Lung (tissue), 12 donors: ENCODE results near the gene DHX15. TPM values are rescaled to one million over a fixed set of nuclear protein-coding genes. Genes with fewer than 3 reads are reported as not detected.

Experiments
- ATAC-seq: fragments of 200-7000 bp; cut with Tn5 transposase; one replicate; pipeline ENCODE4 v1.9.1; 2020; ENCODE audit warnings: moderate number of reproducible peaks; ENCODE audit not compliant: insufficient read depth, low FRiP score
- DNase-seq, 3 donors: peaks; one replicate each; pipeline ENCODE4 v3.0.0-alpha.2; 2013 to 2017
- H3K27ac ChIP-seq, 2 donors: one replicate each; pipeline ENCODE4 v1.5.1; 2013; ENCODE audit warnings: mild to moderate bottlenecking in 2 of 2, moderate library complexity in 2 of 2, control low read depth in 1 of 2, inconsistent platforms in 1 of 2, low read depth in 1 of 2, low read length in 1 of 2
- H3K27me3 ChIP-seq, 3 donors: one replicate each; pipeline ENCODE4 v1.5.1; 2013; ENCODE audit warnings: low read length in 2 of 3; ENCODE audit not compliant: control insufficient read depth in 3 of 3, insufficient read depth in 3 of 3
- H3K36me3 ChIP-seq, 4 donors: one replicate each; pipeline ENCODE4 v1.5.1; 2013; ENCODE audit warnings: low read length in 4 of 4, mild to moderate bottlenecking in 1 of 4, moderate library complexity in 1 of 4; ENCODE audit not compliant: control insufficient read depth in 4 of 4, insufficient read depth in 4 of 4
- H3K4me1 ChIP-seq, 5 donors: one replicate each; pipeline ENCODE4 v1.5.1; 2013; ENCODE audit warnings: low read length in 5 of 5, mild to moderate bottlenecking in 2 of 5, moderate library complexity in 1 of 5; ENCODE audit not compliant: control insufficient read depth in 5 of 5, insufficient read depth in 5 of 5
- H3K4me3 ChIP-seq: one replicate; pipeline ENCODE4 v1.5.1; 2013; ENCODE audit warnings: mild to moderate bottlenecking, control low read depth, moderate library complexity
- H3K9ac ChIP-seq, 2 donors: one replicate each; pipeline ENCODE4 v1.5.1; 2013; ENCODE audit warnings: low read length in 2 of 2, control low read depth in 1 of 2; ENCODE audit not compliant: insufficient read depth in 1 of 2
- H3K9me3 ChIP-seq, 4 donors: one replicate each; pipeline ENCODE4 v1.5.1; 2013; ENCODE audit warnings: low read length in 3 of 4, mild to moderate bottlenecking in 1 of 4, moderate library complexity in 1 of 4; ENCODE audit not compliant: control insufficient read depth in 4 of 4, insufficient read depth in 3 of 4
- CTCF ChIP-seq: IDR thresholded peaks from 2 replicates; pipeline ENCODE4 v1.5.1; 2012; ENCODE audit warnings: mild to moderate bottlenecking; ENCODE audit errors: control extremely low read depth, extremely low read depth
- WGBS, 2 donors: extraction: QIAGEN DNeasy Blood & Tissue Kit; methylation state at CpG; one replicate each; pipeline ENCODE4 v1.1.7; 2013; 5-methylcytosine and 5-hydroxymethylcytosine counted together
- polyA plus RNA-seq, 2 donors: library from polyadenylated mRNA; stranded (reverse); fragments of 200-250 nt; gene quantifications; one replicate each; pipeline ENCODE4 v1.2.1, GENCODE V29; 2013
- total RNA-seq, 2 donors: library from RNA; depleted of rRNA in 1 of 2; stranded (reverse); fragments of >200 nt in 1 of 2; gene quantifications; one replicate each; pipeline ENCODE4 v1.2.1, GENCODE V29; 2014 to 2021
- donor health status: control.
- donor health status: control.
- donor health status: Bipolar disorder and iron deficiency.
- donor health status: healthy.
- donor health status: DM: yes; HTN: yes; CAD: no.

DHX15 gene
- total and polyA plus RNA-seq, 4 donors = 60.3 to 292 (median 88.0) TPM

DNA sequence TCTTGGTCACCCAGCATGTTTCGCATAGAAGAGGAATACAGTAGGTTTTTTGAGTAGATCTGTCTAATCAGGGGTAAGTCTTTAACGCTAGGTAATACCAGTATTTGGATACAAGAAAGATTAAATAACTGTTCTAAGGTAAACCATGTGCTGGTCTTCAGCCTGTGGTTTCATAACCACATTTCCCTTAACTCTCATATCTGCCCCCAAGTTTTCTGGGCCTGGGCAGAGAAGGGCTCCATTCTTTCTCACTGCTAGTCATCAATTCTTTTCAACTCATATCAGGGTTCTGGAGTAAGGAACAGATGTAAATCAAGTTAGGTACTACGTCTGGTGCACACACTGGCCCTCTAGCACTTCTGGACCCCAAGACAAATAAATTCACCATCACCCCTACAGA, 49.0 kb downstream of the DHX15 start:
- no peaks in the 10 kb centered on the region for H3K27me3 ChIP-seq
- H3K36me3 ChIP-seq = peaks cover 7 to 50% (median 32%) of the 10 kb centered on the region in 4 donors
- no peak for TF ChIP-seq CTCF
- H3K4me1 ChIP-seq = peaks cover 0 to 2% (median 0%) of the 10 kb centered on the region in 5 donors
- H3K27ac ChIP-seq = no peak overlapping the region
- H3K4me3 ChIP-seq = no peak overlapping the region
- no peaks in the 10 kb centered on the region for H3K9me3 ChIP-seq
- ATAC-seq = no peak
- H3K9ac ChIP-seq = no peak overlapping the region
- 93 to 96% methylated on average over 3 of the region's 3 CpGs for WGBS, 2 donors
- DNase-seq = no peak

- no peak overlapping the region for H3K9ac ChIP-seq
- H3K27ac ChIP-seq = no peak overlapping the region
- no peak for DNase-seq
- H3K9me3 ChIP-seq = no peaks in the 10 kb centered on the region
- WGBS, 2 donors = 83 to 91% methylated on average over 4 of the region's 4 CpGs
- no peak for ATAC-seq
- H3K4me3 ChIP-seq = no peak overlapping the region
- TF ChIP-seq CTCF = no peak
- H3K4me1 ChIP-seq = peaks cover 0 to 2% (median 0%) of the 10 kb centered on the region in 5 donors
- H3K27me3 ChIP-seq = no peaks in the 10 kb centered on the region
- peaks cover 20 to 54% (median 32%) of the 10 kb centered on the region in 4 donors for H3K36me3 ChIP-seq
Measured at GRCh38 chr4:24533364-24533763, 51.0 kb downstream of the DHX15 start.

- Histone ChIP-seq H3K27ac (no peak overlapping the region), H3K9ac (no peak overlapping the region), H3K4me3 (no peak overlapping the region), H3K4me1 (no peaks in the 10 kb centered on the region), H3K36me3 (peaks cover 18 to 55% (median 35%) of the 10 kb centered on the region in 4 donors), H3K9me3 (no peaks in the 10 kb centered on the region), H3K27me3 (no peaks in the 10 kb centered on the region)
- TF ChIP-seq CTCF = no peak
- WGBS, 2 donors = 88 to 99% methylated on average over 2 of the region's 2 CpGs
- DNase-seq (no peak), ATAC-seq (no peak)
Measured at GRCh38 chr4:24529555-24529954, 54.8 kb downstream of the DHX15 start.

GRCh38 chr4:24527371-24527770, 57.0 kb downstream of the DHX15 start:
- no peak overlapping the region for H3K9ac ChIP-seq
- DNase-seq (no peak), ATAC-seq (no peak)
- peaks cover 22 to 45% (median 31%) of the 10 kb centered on the region in 4 donors for H3K36me3 ChIP-seq
- no peaks in the 10 kb centered on the region for H3K9me3 ChIP-seq
- H3K4me3 ChIP-seq = no peak overlapping the region
- no peak overlapping the region for H3K27ac ChIP-seq
- H3K27me3 ChIP-seq = no peaks in the 10 kb centered on the region
- WGBS, 2 donors = 73 to 79% methylated on average over 3 of the region's 3 CpGs
- no peak for TF ChIP-seq CTCF
- H3K4me1 ChIP-seq = no peaks in the 10 kb centered on the region
